ENCODE measurements around the gene TTLL12.

Gene TTLL12

DNA sequence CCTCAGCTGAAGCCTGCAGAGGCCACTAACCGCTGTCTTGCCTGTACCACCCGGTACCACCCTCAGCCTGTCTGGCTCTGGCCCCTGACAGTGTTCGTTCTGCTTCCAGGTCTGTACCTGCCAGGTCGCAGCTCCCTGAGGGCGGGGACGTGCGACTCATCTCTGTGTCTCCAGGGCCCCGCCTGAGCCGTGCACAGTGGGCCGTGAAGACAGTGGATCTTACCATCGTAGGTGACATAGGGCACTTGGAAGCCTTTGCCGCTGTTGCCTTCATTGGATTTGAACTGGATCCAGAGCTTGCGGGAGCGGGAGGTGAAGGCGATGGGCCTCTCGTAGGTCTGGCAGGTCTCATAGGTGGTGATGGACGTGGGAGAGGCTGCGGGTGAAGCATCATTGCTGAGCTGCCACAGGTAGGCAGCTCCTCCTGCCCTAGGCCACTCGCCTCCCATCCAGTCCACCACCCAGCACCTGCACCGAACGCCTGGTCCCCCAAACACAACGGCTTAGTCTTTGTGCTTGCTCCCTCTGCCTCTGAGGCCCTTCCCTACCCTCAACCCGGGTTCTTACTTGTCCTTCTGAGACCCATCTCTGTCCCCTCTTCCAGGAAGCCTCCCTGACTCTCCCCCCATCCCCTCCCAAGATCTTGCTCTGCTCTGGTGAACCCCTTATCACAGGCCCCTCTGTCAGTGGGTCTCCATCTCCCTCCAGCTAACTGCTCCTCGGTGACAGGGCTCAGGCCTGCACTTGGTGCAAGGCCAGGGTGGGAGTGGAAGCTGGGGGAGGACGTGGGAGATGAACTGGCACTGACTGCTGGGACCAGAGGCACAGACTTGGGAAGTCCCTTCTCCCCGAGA is 21.1 kb upstream of the TTLL12 start:
- Histone ChIP-seq H3K27me3 (ENCODE audit: insufficient read depth, low read length) (0 out of 2 replicates have a peak, but pooled peaks cover 5% of the 10 kb centered on the region), H3F3A (ENCODE audit: insufficient read depth, low read length) (no peaks in the 10 kb centered on the region), H3K27ac (ENCODE audit: low read depth, low read length, poor library complexity, severe bottlenecking) (no peak overlapping the region), H3K9ac (ENCODE audit: low read length) (no peak overlapping the region), H3K4me2 (ENCODE audit: low read length) (no peak overlapping the region), H3K9me3 (ENCODE audit: low read length) (no peaks in the 10 kb centered on the region), H3K79me2 (ENCODE audit: insufficient read depth, low read length) (no peaks in the 10 kb centered on the region), H3K36me3 (ENCODE audit: insufficient read depth, low read length) (no peaks in the 10 kb centered on the region), H3K4me3 (ENCODE audit: low read depth, low read length, poor library complexity, severe bottlenecking) (no peak overlapping the region), H3K4me1 (ENCODE audit: insufficient read depth, low read length, severe bottlenecking) (no peaks in the 10 kb centered on the region), H2AFZ (ENCODE audit: low read length) (no peak overlapping the region), H4K20me1 (ENCODE audit: insufficient read depth, low read length) (no peaks in the 10 kb centered on the region), H3K9me2 (ENCODE audit: low read depth, low read length) (no peaks in the 10 kb centered on the region)
- no peak for TF ChIP-seq EZH2 (IDR thresholded peaks at IDR 0.05; ENCODE audit: borderline replicate concordance, low read length)
- TF ChIP-seq, protein P1, sequence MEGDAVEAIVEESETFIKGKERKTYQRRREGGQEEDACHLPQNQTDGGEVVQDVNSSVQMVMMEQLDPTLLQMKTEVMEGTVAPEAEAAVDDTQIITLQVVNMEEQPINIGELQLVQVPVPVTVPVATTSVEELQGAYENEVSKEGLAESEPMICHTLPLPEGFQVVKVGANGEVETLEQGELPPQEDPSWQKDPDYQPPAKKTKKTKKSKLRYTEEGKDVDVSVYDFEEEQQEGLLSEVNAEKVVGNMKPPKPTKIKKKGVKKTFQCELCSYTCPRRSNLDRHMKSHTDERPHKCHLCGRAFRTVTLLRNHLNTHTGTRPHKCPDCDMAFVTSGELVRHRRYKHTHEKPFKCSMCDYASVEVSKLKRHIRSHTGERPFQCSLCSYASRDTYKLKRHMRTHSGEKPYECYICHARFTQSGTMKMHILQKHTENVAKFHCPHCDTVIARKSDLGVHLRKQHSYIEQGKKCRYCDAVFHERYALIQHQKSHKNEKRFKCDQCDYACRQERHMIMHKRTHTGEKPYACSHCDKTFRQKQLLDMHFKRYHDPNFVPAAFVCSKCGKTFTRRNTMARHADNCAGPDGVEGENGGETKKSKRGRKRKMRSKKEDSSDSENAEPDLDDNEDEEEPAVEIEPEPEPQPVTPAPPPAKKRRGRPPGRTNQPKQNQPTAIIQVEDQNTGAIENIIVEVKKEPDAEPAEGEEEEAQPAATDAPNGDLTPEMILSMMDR (IDR thresholded peaks at IDR 0.05; ENCODE audit: low read length), result no peak

DNA sequence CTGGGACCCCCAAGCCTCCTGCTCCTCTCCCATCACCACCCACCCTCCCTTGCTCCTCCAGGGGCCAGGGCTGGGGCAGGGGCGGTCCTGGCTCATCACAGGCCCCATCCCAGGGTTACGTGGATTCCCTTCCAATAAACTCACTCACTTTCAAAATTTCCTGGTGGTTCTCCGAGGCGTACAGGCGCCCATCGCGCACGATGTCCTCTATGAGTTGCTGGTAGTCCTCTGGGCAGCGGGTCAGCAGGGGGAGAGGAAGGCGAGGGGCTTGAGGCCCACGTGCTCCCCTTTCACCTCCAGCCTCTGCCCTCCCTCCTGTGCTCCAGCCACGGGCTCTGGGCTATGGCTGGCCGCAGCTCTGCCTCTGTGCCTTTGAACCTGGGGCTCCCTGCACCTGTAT is 20.5 kb upstream of the TTLL12 start:
- Histone ChIP-seq H3K9ac (ENCODE audit: low read length) (no peak overlapping the region), H3K79me2 (ENCODE audit: insufficient read depth, low read length) (no peaks in the 10 kb centered on the region), H3K4me2 (ENCODE audit: low read length) (no peak overlapping the region), H3K9me3 (ENCODE audit: low read length) (no peaks in the 10 kb centered on the region), H3K27me3 (ENCODE audit: insufficient read depth, low read length) (0 out of 2 replicates have a peak, but pooled peaks cover 5% of the 10 kb centered on the region), H3K4me3 (ENCODE audit: low read depth, low read length, poor library complexity, severe bottlenecking) (no peak overlapping the region), H3K9me2 (ENCODE audit: low read depth, low read length) (no peaks in the 10 kb centered on the region), H3K4me1 (ENCODE audit: insufficient read depth, low read length, severe bottlenecking) (no peaks in the 10 kb centered on the region), H3F3A (ENCODE audit: insufficient read depth, low read length) (no peaks in the 10 kb centered on the region), H3K27ac (ENCODE audit: low read depth, low read length, poor library complexity, severe bottlenecking) (no peak overlapping the region), H3K36me3 (ENCODE audit: insufficient read depth, low read length) (no peaks in the 10 kb centered on the region), H4K20me1 (ENCODE audit: insufficient read depth, low read length) (no peaks in the 10 kb centered on the region), H2AFZ (ENCODE audit: low read length) (no peak overlapping the region)
- TF ChIP-seq, protein P1 (IDR thresholded peaks at IDR 0.05; ENCODE audit: low read length), result no peak
- no peak for TF ChIP-seq EZH2 (IDR thresholded peaks at IDR 0.05; ENCODE audit: borderline replicate concordance, low read length)

DNA sequence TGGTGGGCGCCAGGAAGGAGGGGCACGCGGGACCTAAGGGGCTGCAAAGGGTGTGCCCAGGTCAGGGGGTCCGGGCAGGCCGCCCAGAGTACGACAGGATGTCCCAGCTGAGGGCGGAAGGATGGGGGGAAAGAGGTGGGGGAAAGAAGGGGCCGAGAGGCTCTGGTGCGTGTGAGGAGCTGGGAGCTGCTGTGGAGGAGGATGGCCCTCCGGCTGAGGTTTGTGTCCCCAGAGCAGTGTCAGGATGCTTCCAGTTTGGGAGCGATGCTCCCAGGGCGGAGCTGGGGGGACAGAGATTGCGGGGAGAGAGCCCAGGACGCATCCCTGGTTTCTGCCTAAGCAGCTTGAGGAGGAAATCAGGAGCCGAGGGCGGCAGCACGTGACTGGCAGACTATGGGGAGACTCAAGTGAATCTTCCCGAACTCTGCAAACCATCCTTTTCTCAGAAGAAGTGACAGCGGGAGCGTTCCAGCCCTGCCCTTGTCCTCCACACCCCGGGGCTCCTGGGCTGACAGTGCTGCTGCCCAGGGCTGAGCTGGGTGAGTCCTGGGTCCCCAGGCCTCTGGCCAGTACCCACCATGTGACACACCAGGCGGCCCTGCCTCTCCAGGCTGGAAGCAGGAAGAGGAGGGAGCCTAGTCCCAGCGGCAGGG is 19.7 kb upstream of the TTLL12 start:
- no peak overlapping the region for H3K4me2 ChIP-seq (ENCODE audit: low read length)

More for the DNA sequence above, 19.7 kb upstream of the TTLL12 start:
- no peak overlapping the region for H3K4me3 ChIP-seq (ENCODE audit: low read depth, low read length, poor library complexity, severe bottlenecking)
- H3K9me2 ChIP-seq (ENCODE audit: low read depth, low read length), result no peaks in the 10 kb centered on the region
- no peaks in the 10 kb centered on the region for H3K36me3 ChIP-seq (ENCODE audit: insufficient read depth, low read length)
- H3K27ac ChIP-seq (ENCODE audit: low read depth, low read length, poor library complexity, severe bottlenecking), result no peak overlapping the region
- H3K9me3 ChIP-seq (ENCODE audit: low read length), result no peaks in the 10 kb centered on the region
- H4K20me1 ChIP-seq (ENCODE audit: insufficient read depth, low read length), result no peaks in the 10 kb centered on the region
- TF ChIP-seq, protein P1 (IDR thresholded peaks at IDR 0.05; ENCODE audit: low read length), result no peak
- TF ChIP-seq EZH2 (IDR thresholded peaks at IDR 0.05; ENCODE audit: borderline replicate concordance, low read length), result no peak
- H3K4me1 ChIP-seq (ENCODE audit: insufficient read depth, low read length, severe bottlenecking), result no peaks in the 10 kb centered on the region
- H3K9ac ChIP-seq (ENCODE audit: low read length), result no peak overlapping the region
- H3K27me3 ChIP-seq (ENCODE audit: insufficient read depth, low read length), result 0 out of 2 replicates have a peak, but pooled peaks cover 5% of the 10 kb centered on the region
- H3F3A ChIP-seq (ENCODE audit: insufficient read depth, low read length), result no peaks in the 10 kb centered on the region
- no peak overlapping the region for H2AFZ ChIP-seq (ENCODE audit: low read length)
- H3K79me2 ChIP-seq (ENCODE audit: insufficient read depth, low read length), result no peaks in the 10 kb centered on the region

Data from OCI-LY1 (cell line).